ENCODE results near the gene GP5. TPM values are rescaled to one million over a fixed set of nuclear protein-coding genes. Genes with fewer than 3 reads are reported as not detected.

The GP5 gene
- total RNA-seq, 1 donor from 2014 or later = 0.11 TPM

DNA sequence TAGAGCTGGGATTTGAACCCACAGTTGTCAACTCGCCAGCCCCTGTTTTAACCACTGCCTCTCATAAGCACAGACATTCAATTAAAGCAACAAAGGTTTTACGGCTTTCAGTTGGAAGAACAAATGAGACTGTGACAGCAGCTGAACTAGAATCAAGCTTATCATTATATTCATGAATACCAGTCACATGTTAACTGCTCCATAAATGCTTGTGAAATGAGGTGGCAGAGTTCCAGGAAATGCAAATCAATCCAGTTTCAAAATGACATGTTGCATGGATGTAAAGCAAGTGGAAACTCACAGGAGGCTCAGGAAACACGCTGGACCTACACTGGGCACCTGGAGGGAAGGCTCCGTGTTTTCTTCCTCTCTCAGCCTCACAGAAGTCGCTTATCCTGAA is 3.9 kb downstream of the GP5 start:
- intact Hi-C loops (cut with DNase I) = no loop called here
- no peak overlapping the region for H3K4me3 ChIP-seq
- no peaks in the 10 kb centered on the region for H3K36me3 ChIP-seq
- H3K9me3 ChIP-seq = no peaks in the 10 kb centered on the region
- peaks cover 8% of the 10 kb centered on the region for H3K27me3 ChIP-seq
- H3K4me1 ChIP-seq = peaks cover 0 to 9% of the 10 kb centered on the region in 2 donors
- TF ChIP-seq, protein P1, sequence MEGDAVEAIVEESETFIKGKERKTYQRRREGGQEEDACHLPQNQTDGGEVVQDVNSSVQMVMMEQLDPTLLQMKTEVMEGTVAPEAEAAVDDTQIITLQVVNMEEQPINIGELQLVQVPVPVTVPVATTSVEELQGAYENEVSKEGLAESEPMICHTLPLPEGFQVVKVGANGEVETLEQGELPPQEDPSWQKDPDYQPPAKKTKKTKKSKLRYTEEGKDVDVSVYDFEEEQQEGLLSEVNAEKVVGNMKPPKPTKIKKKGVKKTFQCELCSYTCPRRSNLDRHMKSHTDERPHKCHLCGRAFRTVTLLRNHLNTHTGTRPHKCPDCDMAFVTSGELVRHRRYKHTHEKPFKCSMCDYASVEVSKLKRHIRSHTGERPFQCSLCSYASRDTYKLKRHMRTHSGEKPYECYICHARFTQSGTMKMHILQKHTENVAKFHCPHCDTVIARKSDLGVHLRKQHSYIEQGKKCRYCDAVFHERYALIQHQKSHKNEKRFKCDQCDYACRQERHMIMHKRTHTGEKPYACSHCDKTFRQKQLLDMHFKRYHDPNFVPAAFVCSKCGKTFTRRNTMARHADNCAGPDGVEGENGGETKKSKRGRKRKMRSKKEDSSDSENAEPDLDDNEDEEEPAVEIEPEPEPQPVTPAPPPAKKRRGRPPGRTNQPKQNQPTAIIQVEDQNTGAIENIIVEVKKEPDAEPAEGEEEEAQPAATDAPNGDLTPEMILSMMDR (IDR thresholded peaks at IDR 0.05) = no peak
- no peak for DNase-seq (ENCODE audit: low spot score in 2 of 2)
- H3K27ac ChIP-seq = no peak overlapping the region

DNA sequence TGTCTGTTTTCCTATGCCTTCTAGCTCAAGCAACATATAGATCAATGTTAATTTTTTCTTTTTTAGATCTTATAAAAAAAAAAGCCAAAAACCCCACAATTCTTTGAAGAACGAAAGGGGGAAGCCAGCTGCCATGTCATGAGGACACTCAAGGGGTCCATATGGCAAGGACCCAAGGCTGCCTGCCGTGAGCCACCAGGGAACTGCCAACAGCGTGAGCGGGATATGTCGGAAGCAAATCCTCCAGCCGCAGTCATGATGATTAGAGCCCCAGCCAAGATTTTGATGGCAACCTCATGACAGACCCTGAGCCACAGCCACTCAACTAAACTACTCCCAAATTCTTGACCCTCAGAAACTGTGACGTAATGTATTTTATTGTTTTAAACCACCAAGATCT is 6.5 kb downstream of the GP5 start:
- no peak overlapping the region for H3K4me3 ChIP-seq
- H3K27me3 ChIP-seq = peaks cover 8% of the 10 kb centered on the region
- H3K9me3 ChIP-seq = no peaks in the 10 kb centered on the region
- H3K36me3 ChIP-seq = no peaks in the 10 kb centered on the region
- peaks cover 0 to 7% of the 10 kb centered on the region in 2 donors for H3K4me1 ChIP-seq
- peak in 1 of 2 donors; percentile 41 for DNase-seq (ENCODE audit: low spot score in 2 of 2)
- intact Hi-C loops (cut with DNase I) = no loop called here
- H3K27ac ChIP-seq = no peak overlapping the region
- TF ChIP-seq, protein P1 (IDR thresholded peaks at IDR 0.05) = no peak

DNA sequence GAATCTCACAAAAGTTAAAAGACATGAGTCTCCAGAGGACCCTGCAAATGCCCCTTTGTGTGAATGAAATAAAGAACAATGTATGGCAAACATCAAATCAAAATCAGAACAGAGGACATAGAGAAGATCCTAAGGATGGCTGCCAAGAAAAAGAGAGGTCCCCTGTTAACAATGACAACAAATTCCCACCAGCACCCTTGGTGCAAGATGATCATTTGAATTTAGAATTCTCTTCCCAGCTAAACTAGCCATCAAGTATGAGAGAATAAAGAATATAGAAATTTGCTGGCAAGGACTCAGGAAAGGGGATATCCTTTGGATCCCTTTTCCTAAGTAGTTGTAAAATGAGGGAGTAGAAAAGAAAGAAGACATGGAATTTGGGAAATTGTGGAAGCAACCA is 8.2 kb downstream of the GP5 start:
- Histone ChIP-seq H3K36me3 (no peaks in the 10 kb centered on the region), H3K4me1 (no peaks in the 10 kb centered on the region), H3K4me3 (no peak overlapping the region), H3K9me3 (no peaks in the 10 kb centered on the region), H3K27me3 (no peaks in the 10 kb centered on the region), H3K27ac (no peak overlapping the region)
- no peak for DNase-seq (ENCODE audit: low spot score in 2 of 2)
- intact Hi-C loops (cut with DNase I) = no loop called here
- TF ChIP-seq, protein P1 (IDR thresholded peaks at IDR 0.05) = no peak

DNA sequence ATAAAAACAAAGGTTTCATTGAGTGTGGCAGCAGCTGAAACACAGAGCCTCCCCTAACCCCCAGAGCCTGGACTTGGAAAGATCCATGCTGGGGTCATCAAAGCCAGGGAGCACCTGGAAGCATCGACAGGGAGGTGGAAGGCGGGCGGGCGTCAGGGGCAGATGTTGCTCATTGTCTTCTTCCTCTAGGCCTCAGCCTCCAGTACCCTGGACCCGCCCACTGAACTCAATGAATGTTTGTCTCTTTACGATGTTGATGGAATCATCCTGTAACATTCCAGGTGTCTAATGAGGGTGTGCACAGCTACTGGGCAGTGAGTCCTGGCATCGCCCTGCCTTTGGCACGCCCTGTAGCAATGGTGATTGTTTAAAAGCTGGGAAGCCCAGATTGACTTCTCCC is 9.8 kb downstream of the GP5 start:
- Histone ChIP-seq H3K36me3 (no peaks in the 10 kb centered on the region), H3K9me3 (no peaks in the 10 kb centered on the region), H3K27me3 (no peaks in the 10 kb centered on the region), H3K4me3 (no peak overlapping the region), H3K27ac (no peak overlapping the region), H3K4me1 (no peaks in the 10 kb centered on the region)
- peak in 1 of 2 donors; percentile 59 for DNase-seq (ENCODE audit: low spot score in 2 of 2)
- TF ChIP-seq, protein P1 (IDR thresholded peaks at IDR 0.05) = no peak
- intact Hi-C loops (cut with DNase I) = no loop called here

DNA sequence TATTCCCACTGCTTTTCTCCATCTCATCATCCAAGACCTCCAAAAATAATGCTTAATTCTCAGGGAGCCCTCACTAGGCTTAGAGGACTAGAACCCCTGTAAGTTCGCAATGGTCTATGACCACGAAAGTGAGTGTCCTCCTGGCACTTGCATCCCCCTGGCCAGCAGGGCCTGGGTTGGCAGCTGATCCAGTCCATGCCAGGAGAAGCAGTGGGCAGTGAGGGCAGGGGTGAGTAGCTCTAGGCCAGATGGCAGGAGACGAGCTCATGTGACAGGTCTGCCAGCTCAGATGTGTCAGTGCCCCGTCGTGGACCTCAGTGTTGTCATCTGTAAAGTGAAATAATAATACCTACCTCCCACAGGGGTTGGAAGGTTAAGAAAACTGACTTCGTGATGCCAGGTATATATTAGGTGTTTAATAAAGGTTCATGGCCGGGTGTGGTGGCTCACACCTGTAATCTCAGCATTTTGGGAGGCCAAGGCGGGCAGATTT is 11.1 kb downstream of the GP5 start:
- no peaks in the 10 kb centered on the region for H3K9me3 ChIP-seq
- no peaks in the 10 kb centered on the region for H3K4me1 ChIP-seq
- H3K27me3 ChIP-seq = no peaks in the 10 kb centered on the region
- no peak overlapping the region for H3K27ac ChIP-seq
- intact Hi-C loops (cut with DNase I) = no loop called here
- TF ChIP-seq, protein P1 (IDR thresholded peaks at IDR 0.05) = no peak
- no peak overlapping the region for H3K4me3 ChIP-seq
- peak in 1 of 2 donors; percentile 39 for DNase-seq (ENCODE audit: low spot score in 2 of 2)
- no peaks in the 10 kb centered on the region for H3K36me3 ChIP-seq

DNA sequence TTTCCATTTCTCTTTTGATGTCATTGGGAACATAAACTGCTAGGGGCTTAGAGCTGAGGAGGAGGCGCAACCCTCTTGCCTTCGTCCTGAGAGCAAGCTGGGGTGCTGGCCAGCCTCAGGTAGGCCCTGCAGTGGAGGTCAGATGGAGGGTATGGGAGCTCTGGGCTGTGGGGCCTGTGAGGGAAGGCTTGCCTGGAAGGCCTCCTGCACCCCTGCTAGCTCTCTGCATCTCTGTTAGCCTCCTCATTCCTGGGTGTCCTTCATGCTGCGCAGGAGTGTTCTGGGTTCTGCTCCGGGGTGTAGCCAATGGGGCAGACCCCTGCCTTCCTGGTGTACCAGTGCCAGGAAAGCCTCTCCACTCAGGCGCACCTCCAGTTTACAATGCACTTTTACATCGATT is 11.8 kb downstream of the GP5 start:
- Histone ChIP-seq H3K36me3 (no peaks in the 10 kb centered on the region), H3K4me3 (no peak overlapping the region), H3K9me3 (no peaks in the 10 kb centered on the region), H3K27me3 (no peaks in the 10 kb centered on the region), H3K27ac (no peak overlapping the region), H3K4me1 (no peaks in the 10 kb centered on the region)
- intact Hi-C loops (cut with DNase I) = no loop called here
- DNase-seq (ENCODE audit: low spot score in 2 of 2) = peak in 1 of 2 donors; percentile 34
- TF ChIP-seq, protein P1 (IDR thresholded peaks at IDR 0.05) = no peak

Data from ascending aorta (tissue), 2 donors.